GM12865 (cell line): ENCODE measurements around the gene EFCAB9.
A peak's percentile ranks its signal among the peaks of the same experiment; 100 is the strongest.

Experiments
- DNase-seq: peaks from one replicate; pipeline ENCODE4 v3.0.0; 2010; ENCODE audit warnings: low read depth
- H3K4me3 ChIP-seq: 2 replicates; pipeline ENCODE4 v1.5.1; 2011; ENCODE audit warnings: mild to moderate bottlenecking, low read depth, low read length, control low read depth
- CTCF ChIP-seq: IDR thresholded peaks from 2 replicates; pipeline ENCODE4 v1.5.1; 2011; ENCODE audit warnings: low read length, control low read depth, low read depth, inconsistent platforms; ENCODE audit not compliant: insufficient read depth; ENCODE audit errors: missing control alignments

Gene EFCAB9

GRCh38 chr5:172172912-172173563 lies 20.9 kb upstream of the EFCAB9 start:
- H3K4me3 ChIP-seq: no peak overlapping the region
- TF ChIP-seq CTCF: no peak

GRCh38 chr5:172173564-172174153 lies 20.3 kb upstream of the EFCAB9 start:
- DNase-seq: no peak
- TF ChIP-seq CTCF: no peak
- H3K4me3 ChIP-seq: no peak overlapping the region

More at GRCh38 chr5:172172912-172173563, 20.9 kb upstream of the EFCAB9 start:
- DNase-seq: no peak

GRCh38 chr5:172175263-172175719 lies 18.7 kb upstream of the EFCAB9 start:
- peak; percentile 93 for DNase-seq
- no peak for TF ChIP-seq CTCF
- H3K4me3 ChIP-seq: peak overlapping the region; percentile 53

- H3K4me3 ChIP-seq: no peak overlapping the region
- no peak for DNase-seq
- no peak for TF ChIP-seq CTCF
These were observed 16.8 kb upstream of the EFCAB9 start for GRCh38 chr5:172177176-172177575.

GRCh38 chr5:172178301-172178987 lies 15.5 kb upstream of the EFCAB9 start:
- TF ChIP-seq CTCF: no peak
- DNase-seq: peak; percentile 79
- H3K4me3 ChIP-seq: peak overlapping the region; percentile 53

GRCh38 chr5:172178991-172179989 lies 14.7 kb upstream of the EFCAB9 start:
- peak overlapping the region; percentile 53 for H3K4me3 ChIP-seq
- no peak for TF ChIP-seq CTCF
- DNase-seq: peak; percentile 85
